GM19193 (cell line): ENCODE measurements around the gene PLEKHG4B.

Source experiments
- POLR2A ChIP-seq: IDR thresholded peaks from 4 replicates; pipeline ENCODE4 v1.6.1; 2011; ENCODE audit not compliant: insufficient read depth, insufficient read length; ENCODE audit errors: extremely low read depth

Gene PLEKHG4B

DNA sequence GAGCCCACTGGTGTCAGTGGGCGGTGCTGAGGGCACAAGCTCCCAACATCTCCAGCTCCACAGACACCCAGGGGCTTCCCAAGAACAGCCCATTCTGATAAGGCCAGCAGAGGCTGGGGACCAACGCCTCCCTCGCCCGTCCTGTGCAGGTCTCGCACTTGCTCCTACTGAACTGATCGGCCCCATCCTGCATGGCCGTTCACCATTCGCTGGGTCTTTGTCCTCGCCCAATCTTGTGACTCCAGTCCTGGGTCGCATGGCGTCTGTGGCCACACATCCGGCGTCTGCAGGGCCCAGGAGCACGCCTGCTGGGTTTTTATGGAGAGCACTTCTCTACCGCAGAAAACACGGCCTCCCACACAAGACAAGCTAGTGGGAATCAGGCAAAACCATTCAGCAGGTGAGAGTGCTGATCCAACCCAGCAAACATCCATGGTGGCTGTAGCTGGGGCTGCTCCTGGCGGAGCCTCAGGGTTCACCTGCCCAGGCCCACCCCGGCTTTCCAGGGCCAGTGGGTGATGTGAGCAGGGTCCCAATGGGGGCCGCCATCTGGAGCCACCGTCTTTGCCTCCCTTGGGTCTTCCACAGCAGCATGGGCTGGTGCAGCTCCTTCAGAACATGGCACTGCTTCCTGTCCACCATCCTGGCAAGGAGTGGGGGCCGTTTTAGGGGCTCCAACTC is 106.7 kb downstream of the PLEKHG4B start:
- no peak for TF ChIP-seq POLR2A

DNA sequence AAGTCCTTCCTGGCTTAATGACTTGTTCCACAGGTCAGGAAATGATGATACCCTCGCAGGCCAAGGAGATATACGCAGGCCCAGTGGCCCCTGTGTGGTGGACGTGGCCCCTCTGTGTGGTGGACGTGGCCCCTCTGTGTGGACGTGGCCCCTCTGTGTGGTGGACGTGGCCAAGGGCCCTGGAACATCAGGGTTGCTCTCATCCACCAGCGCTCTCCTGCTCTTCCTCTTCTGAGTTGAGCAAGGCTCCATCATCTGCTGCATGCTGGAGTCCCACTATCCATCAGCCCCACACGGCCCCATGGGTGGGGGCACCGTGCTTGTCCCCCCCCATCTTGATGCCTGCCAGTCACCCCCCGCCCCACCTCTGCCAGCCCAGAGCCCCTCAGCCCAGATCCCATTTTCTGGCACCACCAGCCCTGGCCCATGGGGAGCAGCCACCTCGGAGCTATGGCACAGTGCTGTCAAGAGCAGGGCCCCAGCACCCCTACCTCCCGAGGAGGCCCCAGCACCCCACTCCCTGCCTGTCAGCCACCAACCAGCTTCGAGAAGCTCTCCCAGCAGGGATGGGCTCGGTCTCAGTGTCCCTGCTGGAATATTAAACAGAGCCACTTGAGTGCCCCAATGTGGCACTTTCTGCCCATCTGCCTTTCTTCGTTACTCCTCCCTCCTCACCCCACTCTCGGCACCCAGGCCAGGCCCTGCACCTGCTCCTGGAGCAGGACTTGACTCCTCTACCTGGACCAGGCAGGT is 107.4 kb downstream of the PLEKHG4B start:
- no peak for TF ChIP-seq POLR2A

DNA sequence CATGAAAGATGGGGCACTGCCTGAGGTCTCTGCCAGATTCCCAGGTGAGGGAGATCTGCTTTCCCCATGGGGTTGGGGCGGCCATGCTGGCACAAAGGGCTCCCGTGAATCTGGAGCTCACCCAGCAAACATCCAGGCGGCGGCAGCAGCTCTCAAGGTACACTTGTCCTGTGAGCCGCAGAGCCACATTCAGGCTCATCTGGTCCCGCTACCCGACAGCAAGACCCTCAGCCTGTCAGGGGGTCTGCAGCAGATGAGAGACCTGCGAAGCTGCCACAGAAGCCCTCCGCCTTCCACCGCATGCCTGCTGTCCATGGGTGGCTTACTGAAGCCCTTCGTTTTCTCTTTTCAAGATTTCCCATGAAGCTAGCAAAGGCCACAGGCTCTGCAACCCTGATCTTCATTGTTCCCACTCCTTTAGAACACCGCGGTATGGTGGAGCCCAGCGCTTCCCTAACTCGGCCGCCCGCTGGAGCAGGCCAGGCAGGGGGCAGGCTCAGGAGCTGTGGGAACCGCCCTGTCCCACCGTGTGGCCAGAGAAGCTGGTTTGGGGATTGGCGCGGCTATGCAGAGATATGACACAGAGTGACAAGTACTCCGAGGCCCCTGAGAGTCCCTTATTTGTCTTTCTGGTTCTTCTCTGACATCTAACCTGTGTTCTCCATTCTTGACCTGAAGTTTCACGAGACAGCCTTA is 108.1 kb downstream of the PLEKHG4B start:
- no peak for TF ChIP-seq POLR2A

DNA sequence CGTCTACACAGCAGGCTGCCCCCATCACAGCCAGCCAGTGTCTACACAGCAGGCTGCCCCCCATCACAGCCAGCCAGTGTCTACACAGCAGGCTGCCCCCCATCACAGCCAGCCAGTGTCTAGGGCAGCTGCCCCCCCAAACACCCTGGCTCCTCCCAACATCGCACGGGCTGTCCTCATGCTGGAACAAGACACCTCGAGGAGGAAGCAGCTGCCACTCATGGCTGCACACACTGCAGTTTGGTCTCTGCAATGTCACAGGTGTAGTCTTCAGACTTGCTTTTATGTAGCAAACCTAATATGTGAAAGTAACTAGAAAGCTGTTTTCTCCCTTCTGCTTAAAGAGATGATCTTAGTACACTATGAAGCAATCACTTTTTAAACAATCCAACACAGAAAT is 109.0 kb downstream of the PLEKHG4B start:
- TF ChIP-seq POLR2A = no peak

DNA sequence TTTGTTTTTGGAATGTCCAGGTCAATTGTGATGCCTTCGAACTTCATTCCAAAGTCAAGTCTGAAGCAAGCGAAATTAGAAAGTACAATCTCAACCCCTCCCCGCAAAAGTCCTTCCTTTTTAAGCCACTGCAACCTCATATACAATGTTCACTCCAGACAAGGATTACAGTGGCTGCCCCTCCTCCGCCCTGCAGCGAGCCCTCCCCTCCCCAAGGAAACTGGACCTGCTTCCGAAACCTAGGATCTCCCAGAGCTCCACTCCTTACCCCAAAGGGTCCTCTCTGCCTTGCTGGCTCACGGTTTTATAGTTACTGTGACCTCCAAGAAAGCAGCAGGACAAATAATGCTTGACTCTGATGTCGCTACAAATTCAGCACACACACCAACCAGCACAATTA is 109.7 kb downstream of the PLEKHG4B start:
- TF ChIP-seq POLR2A = no peak

DNA sequence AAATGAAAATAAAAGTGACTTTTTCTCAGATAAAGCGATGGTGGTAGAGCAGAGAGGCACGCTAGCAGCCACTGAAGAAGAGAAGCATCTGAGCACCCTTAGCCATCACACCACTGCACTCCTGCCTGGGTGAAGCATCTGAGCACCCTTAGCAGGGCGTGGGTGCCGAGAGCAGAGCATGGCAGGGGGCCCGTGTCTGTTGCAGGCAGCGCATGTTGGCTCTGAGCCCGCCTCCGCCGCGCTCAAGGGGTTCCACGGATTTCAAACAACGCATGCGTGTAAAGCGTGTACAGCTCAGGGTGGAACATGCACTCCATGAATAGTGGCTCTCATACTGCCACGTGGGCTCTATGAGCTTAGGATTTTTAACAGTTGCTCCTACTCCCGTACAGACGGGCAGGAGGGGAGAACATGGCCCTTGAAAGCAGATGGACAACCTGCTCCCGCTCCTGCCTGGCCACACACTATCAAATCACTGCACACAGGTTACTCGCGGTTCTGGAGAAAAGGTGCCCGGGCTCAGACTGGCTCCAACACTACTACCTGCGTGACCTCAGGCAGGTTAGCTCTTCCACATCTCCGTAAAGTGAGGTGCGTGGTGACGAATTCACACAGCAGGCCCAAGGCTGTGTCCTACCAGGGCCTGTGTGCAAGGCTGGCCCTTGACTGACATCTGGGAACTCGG is 111.4 kb downstream of the PLEKHG4B start:
- no peak for TF ChIP-seq POLR2A

DNA sequence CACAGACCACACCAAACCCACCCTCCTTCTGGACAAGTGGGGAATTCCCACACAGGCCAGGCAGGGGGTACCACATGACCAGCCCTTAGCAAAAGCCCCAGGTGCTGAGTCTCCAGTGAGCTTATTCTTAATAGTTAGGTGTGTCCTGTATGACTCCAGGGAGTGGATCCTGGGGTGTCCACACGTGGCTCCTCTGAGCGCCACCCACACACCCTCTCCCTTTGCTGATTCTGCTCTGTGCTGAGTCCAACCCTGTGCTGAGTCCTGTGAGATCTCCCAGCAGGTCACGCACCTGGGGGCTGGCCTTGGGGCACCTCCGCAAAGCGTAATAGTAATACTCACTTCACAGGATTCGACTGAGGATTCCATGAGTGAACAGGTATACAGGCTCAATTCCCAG is 112.0 kb downstream of the PLEKHG4B start:
- no peak for TF ChIP-seq POLR2A

DNA sequence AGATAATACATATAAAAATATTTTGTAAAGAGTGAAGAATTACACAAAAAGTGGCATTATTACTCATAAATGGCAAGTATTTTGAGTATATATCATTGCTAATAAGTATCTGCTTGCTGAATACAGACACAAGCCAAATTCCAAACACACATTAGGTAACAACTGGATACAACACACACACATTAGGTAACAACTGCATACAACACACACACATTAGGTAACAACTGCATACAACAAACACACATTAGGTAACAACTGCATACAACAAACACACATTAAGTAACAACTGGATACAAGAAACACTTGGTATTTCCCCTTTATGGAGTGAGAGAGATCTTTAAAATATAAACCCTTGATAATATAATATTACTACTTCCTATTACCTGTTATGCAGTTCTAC is 112.5 kb downstream of the PLEKHG4B start:
- no peak for TF ChIP-seq POLR2A

DNA sequence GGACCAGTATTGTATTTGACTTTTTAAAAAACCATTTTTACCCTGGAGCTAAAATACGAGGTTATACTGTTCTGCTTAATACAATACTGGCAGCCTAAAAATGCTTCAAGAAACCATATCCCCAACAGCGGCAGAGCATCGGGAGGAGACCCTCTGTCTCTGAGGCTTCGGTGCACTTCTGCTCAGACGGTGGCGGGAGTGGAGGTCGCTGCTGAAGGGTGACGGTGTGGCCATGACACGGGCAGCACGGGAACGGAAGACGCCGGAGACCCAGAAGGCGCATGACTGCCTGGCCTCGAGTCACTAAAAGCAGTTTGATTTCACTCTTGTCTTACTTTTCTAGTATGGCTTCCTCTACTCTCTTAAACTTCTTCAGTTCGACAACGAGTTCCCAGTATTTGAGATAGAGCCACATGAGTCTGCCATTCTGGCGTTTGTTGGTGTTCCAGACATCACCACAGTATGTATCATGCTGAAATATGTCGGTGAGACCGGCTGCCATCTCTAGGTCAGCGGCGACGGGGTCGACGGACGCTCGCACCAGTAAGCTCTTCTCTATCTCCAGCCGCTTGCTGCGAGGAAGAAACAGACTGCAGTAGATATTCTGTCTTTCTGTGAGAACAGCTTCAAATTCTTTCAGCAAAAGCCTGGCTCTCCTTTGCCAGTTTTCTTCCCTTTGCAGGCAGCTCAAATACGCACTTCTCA is 113.2 kb downstream of the PLEKHG4B start:
- no peak for TF ChIP-seq POLR2A

DNA sequence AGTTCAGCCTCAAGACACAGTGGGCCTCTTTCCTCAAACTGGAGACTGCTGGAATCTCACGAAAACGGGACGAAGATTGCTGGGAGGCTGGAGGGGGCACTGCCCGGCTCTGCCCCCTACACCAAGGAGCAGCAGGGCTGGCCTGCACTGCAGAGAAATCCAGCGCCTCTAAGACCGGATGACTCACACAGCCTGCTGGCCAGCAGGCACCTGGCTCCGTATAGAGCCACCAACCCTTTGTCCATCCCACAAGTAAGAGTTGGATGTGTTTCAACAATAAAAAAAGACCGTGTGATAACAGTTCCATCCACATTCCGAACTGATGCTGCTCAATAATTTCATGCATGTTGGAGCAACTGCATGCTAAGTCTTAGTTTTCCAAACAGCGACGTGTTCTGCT is 114.4 kb downstream of the PLEKHG4B start:
- TF ChIP-seq POLR2A = no peak

DNA sequence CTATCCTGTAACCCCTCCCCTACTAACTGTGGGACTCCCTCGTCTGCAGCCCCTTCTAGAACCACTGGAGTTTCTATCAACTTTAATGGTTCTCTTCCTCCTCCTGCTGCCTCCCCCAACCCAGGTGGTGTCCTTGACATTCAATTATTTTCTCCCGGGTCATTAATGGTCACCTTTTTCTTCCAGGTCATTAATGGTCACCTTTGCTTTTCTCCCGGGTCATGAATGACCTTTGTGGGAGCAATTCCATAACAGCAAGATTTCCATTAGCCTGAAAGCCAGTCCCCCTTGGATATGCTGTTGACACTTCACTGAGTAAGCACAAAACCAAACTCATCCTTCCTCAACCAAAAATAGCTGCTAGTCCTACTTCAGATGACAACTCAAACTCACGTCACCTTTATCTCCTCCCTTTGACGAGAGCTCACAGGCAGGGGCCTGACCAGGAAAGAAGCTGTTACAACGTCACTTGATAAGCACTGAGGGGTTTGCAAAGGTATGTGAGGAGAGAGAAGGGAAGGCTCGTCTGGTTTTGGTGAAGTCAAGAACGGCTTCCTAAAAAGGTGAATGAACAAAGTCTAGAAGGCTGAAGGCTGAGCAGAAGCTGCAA is 115.1 kb downstream of the PLEKHG4B start:
- no peak for TF ChIP-seq POLR2A

DNA sequence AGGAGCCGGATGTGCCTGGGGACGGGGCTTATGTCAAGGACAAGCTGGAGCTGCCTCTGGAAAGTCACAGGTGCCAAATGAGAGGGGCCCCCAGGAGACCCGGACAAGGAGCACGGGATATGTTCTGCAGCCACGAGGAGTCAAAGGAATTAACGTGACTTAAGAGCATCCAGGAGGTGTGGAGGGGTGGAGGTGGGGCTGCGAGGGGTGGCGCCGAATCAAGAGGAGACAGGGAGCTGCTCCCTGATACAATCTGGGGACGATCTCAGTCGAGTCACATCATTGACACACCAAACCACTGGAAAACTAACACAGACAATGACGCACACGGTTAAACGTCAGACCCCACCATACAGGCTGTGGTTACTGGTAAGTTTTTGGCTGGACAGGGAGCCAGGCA is 115.6 kb downstream of the PLEKHG4B start:
- no peak for TF ChIP-seq POLR2A

DNA sequence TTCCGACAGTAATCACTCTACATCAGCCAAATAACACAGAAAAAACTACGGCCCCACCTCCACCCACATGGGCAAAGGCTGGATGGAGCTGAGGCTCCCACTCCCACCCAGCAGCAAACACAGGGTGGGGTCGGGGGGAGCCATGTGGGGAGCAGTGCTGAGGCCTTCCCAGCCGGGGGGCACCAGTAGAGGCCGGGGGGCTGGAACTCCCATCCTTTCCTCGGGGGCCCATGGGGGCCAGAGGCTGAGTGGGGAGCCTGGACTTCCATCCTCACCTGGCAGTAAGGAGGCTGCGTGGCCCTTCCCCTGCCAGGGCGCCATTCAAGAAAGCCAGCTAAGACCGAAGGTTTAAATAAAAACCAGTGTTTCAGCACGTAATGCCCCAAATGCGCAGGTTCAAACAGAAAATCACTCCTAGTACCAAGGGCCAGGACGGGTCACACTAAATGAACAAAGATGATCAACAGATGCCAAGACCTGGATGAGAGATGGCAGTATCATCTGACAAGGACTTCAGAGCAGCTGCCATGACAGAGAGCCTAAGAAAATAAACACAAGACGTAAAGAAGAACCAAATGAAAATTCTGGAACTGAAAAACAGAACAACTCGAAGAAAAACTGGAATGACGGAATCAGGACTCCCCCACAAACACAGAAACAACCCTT is 116.6 kb downstream of the PLEKHG4B start:
- TF ChIP-seq POLR2A = no peak
